Tibial nerve (tissue), 4 donors: Measurements from ENCODE around the gene VWF.

Experiments
- CTCF ChIP-seq, 5 experiments: fragments of 200-600 bp in 3 of 5; fragments of 450-650 bp in 2 of 5; sonication (generic) in 3 of 5; IDR thresholded peaks; one replicate each; pipeline ENCODE4 v1.5.1; 2016 to 2019; ENCODE audit warnings: antibody characterized with exemption in 5 of 5, mild to moderate bottlenecking in 3 of 5, moderate library complexity in 2 of 5
- EP300 ChIP-seq, 2 donors: sonication (generic); formaldehyde crosslinking; IDR thresholded peaks; one replicate each; pipeline ENCODE4 v1.6.1; 2017; ENCODE audit warnings: antibody characterized with exemption in 2 of 2, mild to moderate bottlenecking in 1 of 2
- POLR2A ChIP-seq, 2 donors: fragments of 450-650 bp; IDR thresholded peaks; one replicate each; pipeline ENCODE4 v1.6.1; 2017; ENCODE audit warnings: antibody characterized with exemption in 2 of 2, mild to moderate bottlenecking in 2 of 2, moderate library complexity in 2 of 2

- TF ChIP-seq CTCF (IDR thresholded peaks at IDR 0.05) (no peak), EP300 (IDR thresholded peaks at IDR 0.05) (no peak), POLR2A (IDR thresholded peaks at IDR 0.05) (no peak)
Measured at GRCh38 chr12:6036509-6036908, 88.0 kb downstream of the VWF start.
